OCI-LY1 (cell line): ENCODE measurements around the gene KAT6B.

Experiments
- EZH2 ChIP-seq: fragments of 200-600 bp; sonication (generic), shearing (Covaris generic); IDR thresholded peaks from 2 replicates; pipeline ENCODE4 v1.8.0; 2017; ENCODE audit warnings: borderline replicate concordance, mixed run types, mild to moderate bottlenecking, antibody characterized with exemption, low read length, moderate library complexity, mixed read lengths
- TF ChIP-seq, protein P1 (sequence below): fragments of 200-600 bp; sonication (generic), shearing (Covaris generic); IDR thresholded peaks from 2 replicates; pipeline ENCODE4 v1.5.1; 2017; ENCODE audit warnings: mild to moderate bottlenecking, antibody characterized with exemption, low read length, moderate library complexity, mixed read lengths

GRCh38 chr10:74842301-74842954 is 16.0 kb downstream of the KAT6B start:
- TF ChIP-seq, protein P1, sequence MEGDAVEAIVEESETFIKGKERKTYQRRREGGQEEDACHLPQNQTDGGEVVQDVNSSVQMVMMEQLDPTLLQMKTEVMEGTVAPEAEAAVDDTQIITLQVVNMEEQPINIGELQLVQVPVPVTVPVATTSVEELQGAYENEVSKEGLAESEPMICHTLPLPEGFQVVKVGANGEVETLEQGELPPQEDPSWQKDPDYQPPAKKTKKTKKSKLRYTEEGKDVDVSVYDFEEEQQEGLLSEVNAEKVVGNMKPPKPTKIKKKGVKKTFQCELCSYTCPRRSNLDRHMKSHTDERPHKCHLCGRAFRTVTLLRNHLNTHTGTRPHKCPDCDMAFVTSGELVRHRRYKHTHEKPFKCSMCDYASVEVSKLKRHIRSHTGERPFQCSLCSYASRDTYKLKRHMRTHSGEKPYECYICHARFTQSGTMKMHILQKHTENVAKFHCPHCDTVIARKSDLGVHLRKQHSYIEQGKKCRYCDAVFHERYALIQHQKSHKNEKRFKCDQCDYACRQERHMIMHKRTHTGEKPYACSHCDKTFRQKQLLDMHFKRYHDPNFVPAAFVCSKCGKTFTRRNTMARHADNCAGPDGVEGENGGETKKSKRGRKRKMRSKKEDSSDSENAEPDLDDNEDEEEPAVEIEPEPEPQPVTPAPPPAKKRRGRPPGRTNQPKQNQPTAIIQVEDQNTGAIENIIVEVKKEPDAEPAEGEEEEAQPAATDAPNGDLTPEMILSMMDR = no peak
- TF ChIP-seq EZH2 = no peak
